OCI-M2 (cell line): ENCODE results near the gene POTEB2.
"Not testable (repeated sequence)": the region's sequence is repeated elsewhere in the genome, so short reads cannot be mapped to it uniquely, and the experiment has no call there.

Experiments used
- DNase-seq: peaks from one replicate; lab custom pipeline; 2025; ENCODE audit not compliant: unreplicated experiment; lab: John Stamatoyannopoulos, UW

Gene POTEB2

GRCh38 chr15:20866214-20866613, at the start of gene POTEB2:
TSS of gene POTEB2 (minus strand) at chr15:20866314. CDS start at chr15:20866281, 33 bp downstream.
- DNase-seq, result not testable (repeated sequence)

- not testable (repeated sequence) for DNase-seq
Measured at GRCh38 chr15:20879916-20880315, 13.8 kb upstream of the POTEB2 start.

- not testable (repeated sequence) for DNase-seq
Measured at GRCh38 chr15:20878464-20878863, 12.3 kb upstream of the POTEB2 start.

GRCh38 chr15:20877819-20878218, 11.7 kb upstream of the POTEB2 start:
- not testable (repeated sequence) for DNase-seq
